Stimulated activated CD8-positive, alpha-beta memory T cell treated with anti-CD3 and anti-CD28 coated beads, Interleukin-7, amount 100 ng/mL, for 4 hours (primary cell): ENCODE results near the gene IL11RA.

Experiments
- DNase-seq, 2 donors: peaks; one replicate each; pipeline ENCODE4 v3.0.0-alpha.2; 2020; ENCODE audit warnings: low read depth in 2 of 2

Gene IL11RA

GRCh38 chr9:34654323-34655051, 2.5 kb downstream of the IL11RA start:
- DNase-seq = no peak

GRCh38 chr9:34655394-34655793, 3.4 kb downstream of the IL11RA start:
- no peak for DNase-seq

GRCh38 chr9:34656992-34657391, 5.0 kb downstream of the IL11RA start:
- DNase-seq = no peak

GRCh38 chr9:34658461-34658860, 6.5 kb downstream of the IL11RA start:
- no peak for DNase-seq

GRCh38 chr9:34659592-34660253, 7.7 kb downstream of the IL11RA start:
- no peak for DNase-seq

GRCh38 chr9:34662526-34663302, 10.7 kb downstream of the IL11RA start, which contains the start of gene CCL27:
TSS of gene CCL27 (minus strand) at chr9:34662657. CDS start at chr9:34662633, 24 bp downstream.
- no peak for DNase-seq

- no peak for DNase-seq
Measured at GRCh38 chr9:34663303-34663605, 11.3 kb downstream of the IL11RA start.

- peak; percentile 22 to 58 for DNase-seq
Measured at GRCh38 chr9:34664281-34665066, 12.5 kb downstream of the IL11RA start.

- no peak for DNase-seq
Measured at GRCh38 chr9:34665067-34665380, 13.0 kb downstream of the IL11RA start.

GRCh38 chr9:34665381-34666250, 13.6 kb downstream of the IL11RA start:
- DNase-seq = peak; percentile 82 to 85

- DNase-seq = no peak
Measured at GRCh38 chr9:34669809-34670562, 18.0 kb downstream of the IL11RA start.

- DNase-seq = no peak
Measured at GRCh38 chr9:34671307-34671706, 19.3 kb downstream of the IL11RA start.

- DNase-seq = no peak
Measured at GRCh38 chr9:34674440-34674839, 22.5 kb downstream of the IL11RA start.

- peak; percentile 20 to 38 for DNase-seq
Measured at GRCh38 chr9:34675048-34675714, 23.2 kb downstream of the IL11RA start.

GRCh38 chr9:34675869-34676268, 23.9 kb downstream of the IL11RA start:
- no peak for DNase-seq

- no peak for DNase-seq
Measured at GRCh38 chr9:34684145-34684544, 32.2 kb downstream of the IL11RA start.

GRCh38 chr9:34684816-34685215, 32.8 kb downstream of the IL11RA start:
- DNase-seq = no peak

GRCh38 chr9:34685591-34685990, 33.6 kb downstream of the IL11RA start:
- no peak for DNase-seq

- DNase-seq = no peak
Measured at GRCh38 chr9:34686231-34686630, 34.2 kb downstream of the IL11RA start.

- no peak for DNase-seq
Measured at GRCh38 chr9:34686732-34687131, 34.7 kb downstream of the IL11RA start.
